GM21529 (cell line): ENCODE measurements around the gene FBXL13.
"Not testable (repeated sequence)": the region's sequence is repeated elsewhere in the genome, so short reads cannot be mapped to it uniquely, and the experiment has no call there.

Source experiments
- ATAC-seq: cut with Tn5 transposase; IDR thresholded peaks from one replicate; pipeline ENCODE4 v1.9.1; 2021; ENCODE audit not compliant: unreplicated experiment

Gene FBXL13

DNA sequence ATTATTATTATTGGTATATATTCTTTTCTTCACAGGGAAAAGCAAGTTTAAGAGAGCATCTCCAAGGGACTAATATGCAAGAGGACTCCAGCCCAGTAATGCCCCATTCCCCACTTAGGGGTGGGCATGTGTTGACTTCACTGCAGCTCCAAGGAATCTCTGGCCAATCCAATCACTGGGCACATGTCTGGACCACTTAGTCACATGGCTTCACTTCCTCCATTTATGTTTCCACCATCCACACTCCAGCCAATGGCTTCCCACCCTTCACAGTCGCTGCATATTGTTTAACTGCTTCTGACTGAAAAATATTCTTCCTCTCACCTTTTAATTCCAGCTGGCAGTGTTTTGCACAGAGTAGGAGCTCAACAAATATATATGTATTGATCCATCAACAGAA is 43.6 kb downstream of the FBXL13 start:
- ATAC-seq = no peak

DNA sequence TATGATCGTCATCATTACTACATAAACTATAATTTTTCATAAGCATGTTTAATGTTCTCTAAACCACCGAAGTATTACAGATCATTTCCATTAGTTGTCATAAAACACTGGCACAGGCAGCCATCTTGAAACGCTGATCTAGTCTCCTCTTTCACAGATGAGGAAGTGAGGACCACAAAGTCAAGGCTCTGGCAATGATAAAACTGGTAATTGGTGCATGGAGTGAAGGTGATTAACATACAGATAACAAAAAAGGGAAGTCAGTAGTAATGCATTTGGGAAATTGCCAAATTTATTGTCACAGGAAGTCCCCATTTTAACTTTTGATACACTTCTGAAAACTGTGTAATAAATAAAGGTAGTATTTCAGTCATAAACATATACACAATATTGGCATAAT is 49.3 kb downstream of the FBXL13 start:
- ATAC-seq = no peak

DNA sequence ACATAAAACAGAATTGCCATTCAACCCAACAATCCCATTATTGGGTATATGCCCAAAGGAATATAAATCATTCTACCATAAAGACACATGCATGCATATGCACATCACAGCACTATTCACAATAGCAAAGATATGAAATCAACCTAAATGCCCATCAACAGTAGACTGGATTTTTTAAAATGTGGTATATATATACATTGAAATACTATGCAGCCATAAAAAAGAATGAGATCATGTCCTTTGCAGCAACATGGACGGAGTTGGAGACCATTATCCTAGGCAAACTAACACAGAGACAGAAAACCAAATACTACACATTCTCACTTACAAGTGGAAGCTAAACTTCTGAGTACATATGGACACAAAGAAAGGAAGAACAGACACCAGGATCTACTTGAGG is 51.0 kb downstream of the FBXL13 start:
- not testable (repeated sequence) for ATAC-seq

DNA sequence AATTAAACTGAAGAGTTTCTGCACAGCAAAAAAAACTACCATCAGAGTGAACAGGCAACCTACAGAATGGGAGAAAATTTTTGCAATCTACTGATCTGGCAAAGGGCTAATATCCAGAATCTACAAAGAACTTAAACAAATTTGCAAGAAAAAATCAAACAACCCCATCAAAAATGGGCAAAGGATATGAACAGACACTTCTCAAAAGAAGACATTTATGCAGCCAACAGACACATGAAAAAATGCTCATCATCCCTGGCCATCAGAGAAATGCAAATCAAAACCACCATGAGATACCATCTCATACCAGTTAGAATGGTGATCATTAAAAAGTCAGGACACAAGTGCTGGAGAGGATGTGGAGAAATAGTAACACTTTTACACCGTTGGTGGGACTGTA is 53.1 kb downstream of the FBXL13 start:
- not testable (repeated sequence) for ATAC-seq

DNA sequence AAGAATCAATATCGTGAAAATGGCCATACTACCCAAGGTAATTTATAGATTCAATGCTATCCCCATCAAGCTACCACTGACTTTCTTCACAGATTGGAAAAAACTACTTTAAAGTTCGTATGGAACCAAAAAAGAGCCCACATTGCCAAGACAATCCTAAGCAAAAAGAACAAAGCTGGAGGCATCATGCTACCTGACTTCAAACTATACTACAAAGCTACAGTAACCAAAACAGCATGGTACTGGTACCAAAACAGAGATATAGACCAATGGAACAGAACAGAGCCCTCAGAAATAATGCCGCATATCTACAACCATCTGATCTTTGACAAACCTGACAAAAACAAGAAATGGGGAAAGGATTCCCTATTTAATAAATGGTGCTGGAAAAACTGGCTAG is 53.7 kb downstream of the FBXL13 start:
- ATAC-seq = not testable (repeated sequence)

DNA sequence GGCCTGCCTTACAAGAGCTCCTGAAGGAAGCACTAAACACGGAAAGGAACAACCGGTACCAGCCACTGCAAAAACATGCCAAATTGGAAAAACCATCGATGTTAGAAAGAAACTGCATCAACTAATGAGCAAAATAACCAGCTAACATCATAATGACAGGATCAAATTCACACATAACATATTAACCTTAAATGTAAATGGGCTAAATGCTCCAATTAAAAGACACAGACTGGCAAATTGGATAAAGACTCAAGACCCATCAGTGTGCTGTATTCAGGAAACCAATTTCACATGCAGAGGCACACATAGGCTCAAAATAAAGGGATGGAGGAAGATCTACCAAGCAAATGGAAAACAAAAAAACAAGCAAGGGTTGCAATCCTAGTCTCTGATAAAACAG is 56.3 kb downstream of the FBXL13 start:
- not testable (repeated sequence) for ATAC-seq

DNA sequence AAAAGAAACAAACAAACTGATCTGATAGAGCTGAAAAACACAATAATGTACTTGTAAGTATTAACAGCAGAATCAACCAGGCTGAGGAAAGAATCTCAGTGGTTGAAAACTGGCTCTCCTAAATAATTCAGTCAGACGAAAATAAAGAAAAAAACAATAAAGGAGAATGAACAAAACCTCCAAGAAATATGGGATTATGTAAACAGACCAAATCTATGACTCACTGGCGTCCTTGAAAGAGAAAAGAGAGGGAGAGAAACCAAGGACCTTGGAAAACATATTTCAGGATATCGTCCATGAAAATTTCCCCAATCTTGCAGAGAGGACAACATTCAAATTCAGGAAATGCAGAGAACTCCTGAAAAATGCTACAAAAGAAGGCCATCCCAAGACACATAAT is 62.9 kb downstream of the FBXL13 start:
- ATAC-seq = no peak

DNA sequence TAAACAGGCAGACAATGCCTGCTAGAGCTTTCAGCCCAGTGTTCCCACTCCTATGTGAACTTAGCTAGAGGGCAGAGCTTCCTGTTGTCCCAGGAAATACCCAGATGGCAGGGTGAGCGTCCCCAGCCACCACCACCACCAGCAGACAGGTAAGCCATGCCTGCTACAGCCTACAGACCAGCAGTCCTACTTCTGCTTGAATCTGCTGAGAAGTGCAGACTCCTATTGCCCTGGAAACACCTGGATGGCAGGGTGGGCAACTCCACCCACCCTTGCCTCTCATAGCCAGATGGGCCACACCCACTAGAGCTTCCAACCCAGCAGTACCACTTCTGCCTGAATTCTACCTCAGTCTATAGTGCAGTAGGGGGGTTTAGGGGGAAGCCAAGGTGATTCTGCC is 64.4 kb downstream of the FBXL13 start:
- no peak for ATAC-seq

DNA sequence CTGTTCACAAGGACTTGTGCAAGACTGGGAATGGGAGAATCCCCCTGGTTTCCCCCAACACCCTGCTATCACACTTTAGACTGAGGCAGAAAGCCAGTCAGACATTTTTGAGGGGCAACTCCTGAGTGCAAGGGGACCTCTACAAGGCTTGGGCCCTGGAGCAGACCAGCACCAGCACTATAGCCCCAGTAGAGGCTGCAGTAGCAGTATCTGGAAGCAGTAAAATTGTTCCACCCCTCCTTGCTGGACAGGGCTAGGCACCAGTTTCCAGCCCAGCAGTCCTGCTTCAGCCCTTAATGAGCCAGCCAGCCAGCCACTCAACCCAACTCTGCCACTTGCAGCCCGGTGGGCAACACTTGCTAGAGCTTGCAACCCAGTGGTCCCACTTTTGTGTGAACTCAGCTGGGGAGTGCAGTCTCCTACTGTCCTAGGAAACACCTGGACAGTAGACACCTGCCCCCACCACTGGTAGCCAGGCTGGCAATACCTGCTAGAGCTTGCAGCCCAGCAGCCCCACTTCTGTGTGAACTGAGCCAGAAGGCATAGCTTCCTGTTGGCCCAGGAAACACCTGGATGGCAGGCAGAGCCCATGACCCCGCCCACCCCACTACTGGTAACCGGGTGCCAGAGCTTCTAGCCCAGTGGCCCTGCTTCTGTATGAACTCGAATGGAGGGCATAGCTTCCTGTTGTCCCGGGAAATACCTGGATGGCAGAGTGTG is 65.0 kb downstream of the FBXL13 start:
- ATAC-seq = no peak

DNA sequence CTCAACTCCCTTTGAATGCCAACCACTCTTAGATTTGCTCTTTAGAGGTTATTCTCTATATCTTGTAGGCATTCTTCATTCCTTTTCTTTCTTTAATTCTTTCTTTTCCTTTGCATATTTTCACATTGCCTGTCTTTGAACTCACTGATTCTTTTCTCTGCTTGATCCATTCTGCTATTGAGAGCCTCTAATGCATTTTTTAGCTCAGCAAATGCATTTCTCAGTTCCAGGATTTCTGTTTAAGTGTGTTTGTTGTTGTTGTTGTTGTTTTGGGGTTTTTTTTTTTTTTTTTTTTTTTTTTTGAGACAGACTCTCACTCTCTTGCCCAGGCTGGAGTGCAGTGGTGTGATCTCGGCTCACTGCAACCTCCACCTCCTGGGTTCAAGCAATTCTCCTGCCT is 71.6 kb downstream of the FBXL13 start:
- ATAC-seq = no peak

DNA sequence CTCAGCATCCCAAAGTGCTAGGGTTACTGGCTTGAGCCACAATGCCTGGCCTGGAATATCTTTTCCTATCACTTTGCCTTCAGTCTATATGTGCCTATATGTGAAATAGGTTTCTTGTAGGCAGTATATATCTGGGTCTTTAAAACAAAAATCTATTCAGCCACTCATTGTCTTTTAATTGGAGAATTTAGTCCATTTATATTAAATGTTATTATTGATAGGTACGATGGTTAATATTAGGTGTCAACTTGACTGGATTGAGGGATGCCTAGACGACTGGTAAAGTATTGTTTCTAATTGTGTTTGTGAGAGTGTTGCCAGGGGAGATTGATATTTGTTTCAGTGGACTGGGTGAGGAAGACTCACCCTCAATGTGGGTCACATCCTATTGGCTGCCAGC is 73.4 kb downstream of the FBXL13 start:
- ATAC-seq = no peak

DNA sequence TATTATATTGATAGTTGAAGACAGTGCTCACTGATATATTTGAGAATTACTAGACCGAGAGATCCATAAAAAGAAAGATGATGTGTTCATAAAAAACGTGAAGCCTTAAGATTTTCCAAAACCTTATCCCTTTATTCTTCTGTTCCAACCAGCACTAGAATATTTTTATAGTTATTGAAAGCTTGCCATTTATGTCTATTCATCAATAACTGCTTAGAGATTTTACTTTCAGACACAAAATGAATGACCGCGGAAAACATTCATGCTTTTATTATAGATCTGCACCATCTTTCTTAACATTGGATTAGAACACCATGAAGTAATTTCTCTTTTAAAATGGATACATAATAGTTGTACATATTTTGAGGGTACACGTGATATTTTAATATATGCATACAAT is 77.6 kb downstream of the FBXL13 start:
- ATAC-seq = no peak

DNA sequence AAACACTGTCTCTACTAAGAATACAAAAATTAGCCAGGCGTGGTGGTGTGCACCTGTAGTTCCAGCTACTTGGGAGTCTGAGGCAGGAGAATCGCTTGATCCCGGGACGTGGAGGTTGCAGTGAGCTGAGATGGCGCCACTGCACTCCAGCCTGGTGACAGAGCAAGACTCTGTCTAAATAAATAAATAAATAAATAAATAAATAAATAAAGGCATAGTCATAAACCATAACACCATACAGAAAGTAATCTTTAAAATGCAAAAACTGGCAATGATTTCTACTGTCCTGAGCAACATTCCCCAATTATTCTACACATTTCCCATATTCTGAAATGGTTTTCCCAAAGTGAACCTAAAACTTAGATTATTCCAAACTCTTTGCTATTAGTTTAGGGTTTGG is 79.0 kb downstream of the FBXL13 start:
- ATAC-seq = not testable (repeated sequence)

DNA sequence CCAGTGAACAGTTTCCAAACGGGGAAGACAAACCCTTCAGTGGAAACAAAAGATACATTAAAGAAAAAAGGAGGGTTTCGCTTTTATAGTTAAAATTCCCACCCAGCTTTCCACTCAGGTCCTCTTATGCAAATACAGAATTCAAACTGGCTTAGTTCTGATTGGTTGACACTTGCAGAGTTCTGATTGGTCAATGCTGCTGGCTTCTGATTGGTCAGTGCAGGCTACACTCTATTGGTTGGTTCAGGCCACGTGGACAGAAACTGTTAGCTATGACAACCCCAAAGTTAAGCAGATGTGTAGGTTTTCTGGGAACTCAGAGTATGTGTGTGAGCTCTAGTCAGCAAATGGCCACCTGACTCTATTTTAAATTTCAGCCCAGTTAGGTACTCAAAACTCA is 80.0 kb downstream of the FBXL13 start:
- no peak for ATAC-seq

DNA sequence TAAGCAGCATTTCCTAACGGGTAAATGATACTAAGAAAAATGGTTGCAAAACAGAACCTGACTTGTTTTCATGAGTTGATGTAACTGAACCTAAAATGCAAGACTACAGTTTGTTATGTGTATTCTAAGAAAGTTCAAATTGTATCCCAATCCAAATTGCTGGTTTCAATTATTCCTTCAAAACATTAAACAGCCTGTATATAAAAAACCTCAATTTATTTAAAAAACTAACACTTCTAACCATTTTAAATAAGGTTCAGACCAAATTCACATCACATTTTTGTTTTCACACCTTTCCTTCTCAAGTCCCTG is 80.9 kb downstream of the FBXL13 start:
- ATAC-seq = no peak

DNA sequence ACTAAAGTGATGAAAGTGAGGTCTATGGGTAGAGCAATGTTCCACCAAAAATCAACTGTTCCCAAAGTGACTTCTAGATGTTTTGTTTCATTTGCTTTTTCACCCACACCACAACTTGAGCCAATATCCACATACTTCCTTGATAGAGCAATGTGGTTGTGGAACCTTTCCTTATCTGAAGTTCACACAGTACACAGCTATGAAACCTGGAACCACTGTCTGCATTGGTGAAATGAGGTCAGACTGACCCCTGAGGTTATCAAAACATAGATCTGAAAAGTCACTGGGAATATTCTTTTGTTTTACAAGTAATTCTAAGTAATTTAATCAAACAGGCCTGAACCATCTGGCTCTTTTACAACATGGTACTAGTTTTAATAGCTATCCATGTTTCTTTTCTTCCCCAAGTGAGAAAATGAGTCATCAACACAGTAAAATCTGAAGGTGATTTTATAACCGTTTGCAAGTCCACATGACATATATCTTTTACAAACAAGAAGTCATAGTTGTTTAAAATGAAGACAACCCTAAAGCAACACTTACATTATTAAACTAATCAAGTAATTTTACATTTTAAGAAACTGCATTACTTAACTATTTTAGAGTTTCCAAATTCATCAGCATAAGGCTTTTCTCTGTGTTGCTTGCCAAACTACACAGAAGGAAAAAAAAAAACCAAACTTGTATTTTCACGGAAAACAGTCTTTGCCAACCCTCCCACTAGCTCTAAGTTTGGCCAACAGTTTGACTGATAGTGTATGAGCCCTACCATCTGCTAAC is 81.5 kb downstream of the FBXL13 start:
- ATAC-seq = no peak

DNA sequence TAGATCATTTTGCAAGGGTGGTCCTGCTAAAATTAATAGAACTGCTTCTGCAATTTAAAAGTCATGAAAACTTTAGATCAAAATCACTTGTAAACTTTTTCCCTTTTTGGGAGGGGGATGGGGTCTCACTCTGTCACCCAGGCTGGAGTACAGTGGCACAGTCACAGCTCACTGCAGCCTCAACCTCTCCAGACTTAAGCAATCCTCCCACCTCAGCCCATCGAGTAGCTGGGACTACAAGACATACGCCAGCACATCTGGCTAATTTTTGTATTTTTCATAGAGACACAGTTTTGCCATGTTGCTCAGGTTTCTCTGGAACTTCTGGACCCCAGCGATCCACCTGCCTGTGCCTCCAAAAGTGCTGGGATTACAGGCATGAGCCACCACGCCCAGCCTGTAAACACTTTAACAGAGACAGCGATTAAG is 82.1 kb downstream of the FBXL13 start:
- ATAC-seq = no peak

DNA sequence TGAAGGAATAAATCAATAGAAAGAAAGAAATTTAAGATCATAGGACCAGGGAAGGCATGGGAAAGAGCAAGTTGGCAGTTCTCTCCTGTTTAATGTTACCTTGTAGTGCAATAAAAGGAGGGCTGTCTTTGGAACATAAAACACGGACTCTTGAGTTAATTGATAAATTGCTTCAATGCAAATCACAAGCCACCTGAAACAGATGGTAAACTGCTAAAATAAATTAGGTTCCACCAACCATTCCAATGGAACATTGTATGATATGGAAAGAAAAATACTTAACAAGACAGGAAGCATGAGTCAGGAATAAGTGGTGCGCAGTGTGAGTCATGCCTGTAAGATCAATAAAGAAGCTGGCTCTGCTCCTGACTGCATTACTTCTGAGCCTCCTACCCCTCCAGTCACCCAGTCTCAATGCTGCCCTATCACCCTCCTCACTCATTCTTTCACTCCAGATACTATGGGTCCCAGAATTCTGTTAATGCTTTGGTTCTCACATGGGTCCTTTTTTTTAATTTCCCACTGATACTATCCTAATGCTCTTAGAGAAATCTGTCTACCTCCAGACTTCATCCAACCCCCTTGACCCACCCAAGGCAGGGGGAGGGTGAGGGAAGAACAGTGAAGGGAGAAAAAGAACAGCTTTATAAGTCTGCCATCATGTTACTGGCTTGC is 82.9 kb downstream of the FBXL13 start:
- no peak for ATAC-seq

DNA sequence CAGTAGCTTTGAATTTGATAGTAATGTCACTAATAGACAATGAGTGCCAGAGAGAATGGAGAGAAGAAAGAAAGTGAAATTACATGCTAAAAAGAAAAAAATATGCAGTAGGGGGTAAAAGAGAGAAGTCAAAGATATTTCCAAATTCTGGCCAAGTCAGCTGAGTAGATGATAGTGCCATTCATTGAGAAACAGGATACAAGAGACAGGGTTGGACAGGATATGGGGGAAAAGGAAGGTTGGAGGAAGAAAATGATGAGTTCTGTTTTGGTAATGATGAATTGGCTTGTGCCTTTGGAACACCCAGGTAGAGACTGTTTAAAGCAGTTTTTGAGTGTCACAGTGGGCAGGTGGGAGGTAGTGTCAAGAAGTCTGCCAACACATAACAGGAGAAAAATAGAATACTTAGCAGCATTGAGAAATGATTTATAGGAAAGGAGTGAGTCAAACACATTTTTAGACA is 83.5 kb downstream of the FBXL13 start:
- ATAC-seq = no peak

DNA sequence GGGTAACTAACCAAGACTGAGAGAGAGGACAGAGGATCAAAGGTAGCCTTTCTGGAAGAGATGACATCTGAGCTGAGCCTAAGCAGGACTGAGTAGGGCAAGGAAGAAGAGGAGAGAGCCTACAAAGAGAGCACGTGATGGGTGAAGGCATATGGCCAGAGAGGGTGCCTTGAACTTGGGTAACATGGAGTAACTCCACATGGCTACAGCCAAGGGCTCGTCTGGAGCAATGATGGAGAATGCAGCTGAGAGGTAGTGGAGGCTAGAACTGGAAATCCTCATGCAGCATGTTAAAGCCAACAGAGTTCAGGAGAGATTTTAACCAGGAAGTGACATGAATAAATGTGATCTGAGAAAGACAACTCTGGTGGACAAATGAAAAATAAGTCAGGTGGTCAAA is 84.0 kb downstream of the FBXL13 start:
- no peak for ATAC-seq

DNA sequence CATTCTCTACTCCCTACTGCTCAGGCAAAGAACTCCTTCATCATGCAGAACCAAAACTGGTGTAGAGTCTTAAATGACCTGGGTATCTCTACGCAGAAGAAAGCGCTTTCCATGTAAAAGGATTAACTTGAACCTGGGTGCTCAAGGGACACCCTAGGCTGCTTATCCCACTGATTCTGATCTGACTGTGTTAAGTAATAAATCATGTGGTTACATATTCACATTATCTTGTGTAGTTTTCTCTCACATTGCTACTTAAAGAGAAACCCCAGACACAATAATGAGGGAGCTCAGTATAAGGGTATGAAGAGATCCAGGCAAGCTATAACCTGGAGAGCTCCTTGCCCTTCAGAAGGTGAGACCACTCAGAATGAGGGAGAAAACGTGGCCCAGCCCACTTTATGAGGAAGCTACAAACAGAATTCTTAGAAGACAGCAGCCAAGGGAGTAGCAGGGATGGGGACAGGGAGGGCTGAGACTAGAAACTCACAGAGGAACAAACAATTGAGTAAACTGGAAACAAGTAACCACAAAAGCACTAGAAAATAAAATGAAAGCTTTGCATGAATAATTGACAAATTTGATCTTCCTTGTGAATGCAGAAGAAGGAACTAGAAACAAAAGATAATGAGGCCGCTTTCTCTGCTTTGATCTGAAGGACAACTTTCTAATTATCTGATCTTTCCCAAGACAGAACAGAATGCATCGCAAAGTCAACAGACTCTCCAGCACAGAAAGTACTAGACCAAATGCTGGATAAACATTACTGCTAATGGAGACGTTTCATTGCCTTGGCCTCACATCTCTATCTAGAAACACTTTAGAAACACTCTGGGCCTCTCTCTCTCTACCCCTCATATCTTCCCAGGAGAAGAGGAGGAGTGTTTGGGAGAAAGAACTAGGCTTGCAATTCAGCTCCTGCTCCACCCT is 85.7 kb downstream of the FBXL13 start:
- ATAC-seq = no peak
